GM12865 (cell line): ENCODE results near the gene GSTM3.

Source experiments
- DNase-seq: peaks from one replicate; pipeline ENCODE4 v3.0.0; 2010; ENCODE audit warnings: low read depth
- H3K4me3 ChIP-seq: 2 replicates; pipeline ENCODE4 v1.5.1; 2011; ENCODE audit warnings: mild to moderate bottlenecking, low read depth, low read length, control low read depth
- TF ChIP-seq, protein P1 (sequence below): IDR thresholded peaks from 2 replicates; pipeline ENCODE4 v1.5.1; 2011; ENCODE audit warnings: low read length, control low read depth, low read depth, inconsistent platforms; ENCODE audit not compliant: insufficient read depth; ENCODE audit errors: missing control alignments

The GSTM3 gene

DNA sequence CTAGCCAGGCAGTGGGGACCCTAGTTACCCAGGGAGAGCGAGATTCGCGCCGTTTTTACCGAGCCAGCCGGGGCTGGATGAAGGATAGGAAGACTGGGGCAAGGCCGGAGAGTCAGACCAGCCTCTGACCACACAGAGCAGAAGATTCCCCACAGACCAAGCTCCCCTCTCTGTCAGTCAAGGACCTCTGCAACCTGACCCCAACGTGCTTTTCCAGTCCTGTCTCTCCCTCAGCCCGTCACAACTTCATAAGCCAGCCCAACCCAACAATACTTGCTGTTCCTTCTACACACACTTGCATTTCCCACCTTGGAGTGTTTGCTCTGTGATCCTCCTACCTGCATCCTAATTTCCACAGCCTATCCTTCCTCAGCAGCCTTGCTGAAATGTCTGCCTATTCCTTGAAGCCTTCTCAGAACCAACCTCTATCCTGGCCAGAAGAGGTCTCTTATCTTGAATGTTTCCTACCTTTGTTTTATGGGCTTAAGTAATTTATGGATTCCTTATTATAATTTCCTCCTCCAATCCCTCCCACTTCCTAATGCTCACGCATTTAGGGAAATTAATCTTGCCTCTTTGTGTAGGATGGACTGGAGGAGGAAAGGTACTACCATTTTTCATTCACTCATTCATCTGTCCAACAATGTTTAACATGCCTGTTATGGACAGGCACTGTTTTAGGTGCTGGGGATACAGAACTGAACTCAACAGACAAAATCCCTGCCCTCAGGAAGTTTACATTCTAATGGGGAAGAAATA lies at the start of gene GSTM3:
Gene GSTM3, minus strand, starts transcription at position 424 of the 759 bp plus-strand sequence. CDS start 751 bp downstream, outside the sequence.
- TF ChIP-seq, protein P1, sequence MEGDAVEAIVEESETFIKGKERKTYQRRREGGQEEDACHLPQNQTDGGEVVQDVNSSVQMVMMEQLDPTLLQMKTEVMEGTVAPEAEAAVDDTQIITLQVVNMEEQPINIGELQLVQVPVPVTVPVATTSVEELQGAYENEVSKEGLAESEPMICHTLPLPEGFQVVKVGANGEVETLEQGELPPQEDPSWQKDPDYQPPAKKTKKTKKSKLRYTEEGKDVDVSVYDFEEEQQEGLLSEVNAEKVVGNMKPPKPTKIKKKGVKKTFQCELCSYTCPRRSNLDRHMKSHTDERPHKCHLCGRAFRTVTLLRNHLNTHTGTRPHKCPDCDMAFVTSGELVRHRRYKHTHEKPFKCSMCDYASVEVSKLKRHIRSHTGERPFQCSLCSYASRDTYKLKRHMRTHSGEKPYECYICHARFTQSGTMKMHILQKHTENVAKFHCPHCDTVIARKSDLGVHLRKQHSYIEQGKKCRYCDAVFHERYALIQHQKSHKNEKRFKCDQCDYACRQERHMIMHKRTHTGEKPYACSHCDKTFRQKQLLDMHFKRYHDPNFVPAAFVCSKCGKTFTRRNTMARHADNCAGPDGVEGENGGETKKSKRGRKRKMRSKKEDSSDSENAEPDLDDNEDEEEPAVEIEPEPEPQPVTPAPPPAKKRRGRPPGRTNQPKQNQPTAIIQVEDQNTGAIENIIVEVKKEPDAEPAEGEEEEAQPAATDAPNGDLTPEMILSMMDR = no peak
- H3K4me3 ChIP-seq = peak within 1 kb of the TSS; percentile 54
- DNase-seq = no peak

DNA sequence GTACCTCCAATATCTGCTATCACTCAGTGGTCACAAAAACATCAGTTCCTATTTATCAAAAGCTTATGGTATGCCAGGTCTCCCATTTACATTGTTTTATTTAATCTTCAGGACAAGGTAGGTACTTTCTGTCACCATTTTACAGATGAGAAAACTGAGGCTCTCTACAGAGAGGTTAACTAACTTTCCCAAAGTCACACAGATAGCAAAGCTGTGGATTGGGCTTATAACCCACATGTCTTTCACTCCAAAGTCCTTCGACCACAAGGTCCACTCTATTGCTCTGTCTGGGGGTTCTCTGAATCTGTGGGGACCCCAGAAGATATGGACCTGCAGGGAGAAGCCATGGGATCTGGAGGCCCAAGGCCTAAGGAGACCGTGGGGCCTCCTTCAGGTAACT lies 49.5 kb upstream of the GSTM3 start:
- no peak for DNase-seq
- no peak overlapping the region for H3K4me3 ChIP-seq
- TF ChIP-seq, protein P1 = no peak

DNA sequence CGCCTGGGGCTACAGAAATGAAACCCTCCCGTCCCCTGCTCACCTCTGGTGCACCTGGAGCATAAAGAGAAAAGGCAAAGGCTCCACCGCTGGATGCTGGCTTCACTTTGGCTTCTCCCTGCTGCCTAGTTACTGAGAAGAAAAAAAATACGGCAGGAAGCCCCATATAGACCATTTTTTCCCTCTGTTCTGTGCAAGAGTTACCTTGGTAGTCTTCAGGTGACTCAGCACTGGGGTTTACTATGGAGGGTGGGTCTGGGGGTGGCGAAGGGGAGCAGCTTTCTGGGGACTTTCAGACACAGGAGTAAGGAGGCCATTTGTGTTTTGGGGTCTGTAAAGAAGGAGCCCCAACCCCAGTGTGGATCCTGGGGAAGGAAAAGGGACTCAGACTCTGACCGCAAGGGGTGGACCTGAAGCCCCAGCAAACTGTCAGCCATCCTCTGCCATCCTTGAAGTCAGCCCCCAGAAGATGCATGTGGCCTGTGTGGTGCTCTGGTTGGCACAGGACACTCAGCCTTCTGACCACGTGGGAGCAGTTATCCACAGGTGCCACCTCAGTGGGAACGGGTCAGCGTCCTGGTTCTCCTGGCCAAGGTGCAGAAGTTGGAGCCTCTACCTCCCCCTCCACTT lies 48.8 kb upstream of the GSTM3 start:
- DNase-seq = no peak
- TF ChIP-seq, protein P1 = no peak
- H3K4me3 ChIP-seq = no peak overlapping the region

DNA sequence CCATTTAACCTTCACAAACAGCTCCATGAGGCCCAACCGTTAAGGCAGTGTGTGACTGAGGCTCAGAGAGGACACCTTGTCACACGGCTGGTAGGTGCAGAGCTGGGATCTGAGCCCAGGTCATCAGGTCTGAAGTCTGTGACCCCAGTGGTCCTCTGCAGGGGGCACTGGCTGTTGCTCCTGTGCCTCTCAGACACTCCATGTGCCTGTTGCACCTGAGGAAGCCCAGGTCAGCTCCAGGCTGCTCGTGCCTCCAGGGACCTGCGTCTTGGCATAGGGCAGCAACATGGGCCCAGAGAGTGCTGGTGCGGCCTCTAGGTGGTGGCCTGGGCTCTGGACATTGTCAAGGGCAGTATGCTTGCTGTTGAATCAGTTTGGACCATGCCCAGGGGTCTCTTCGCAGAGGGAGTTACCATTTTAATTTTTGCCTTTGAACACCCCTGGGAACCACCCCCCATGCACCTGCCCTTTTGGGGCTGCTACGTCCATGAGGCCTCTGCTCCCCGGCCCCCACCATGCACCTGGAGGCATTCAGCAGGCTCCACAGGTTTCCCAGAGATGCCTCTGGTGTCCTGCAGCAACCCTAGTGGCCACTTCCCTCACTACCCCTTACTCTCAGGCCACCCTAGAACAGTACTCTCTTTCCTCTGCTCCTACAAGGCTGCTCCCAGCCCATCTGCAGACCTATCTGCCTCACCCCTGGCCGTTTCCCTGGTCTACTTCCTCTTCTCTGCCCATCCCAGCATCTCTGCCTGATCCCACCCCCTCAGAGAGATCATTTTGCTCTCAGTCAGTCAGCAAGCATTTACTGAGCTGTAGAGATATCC lies 48.1 kb upstream of the GSTM3 start:
- TF ChIP-seq, protein P1 = peak; percentile 20
- H3K4me3 ChIP-seq = no peak overlapping the region
- DNase-seq = no peak

DNA sequence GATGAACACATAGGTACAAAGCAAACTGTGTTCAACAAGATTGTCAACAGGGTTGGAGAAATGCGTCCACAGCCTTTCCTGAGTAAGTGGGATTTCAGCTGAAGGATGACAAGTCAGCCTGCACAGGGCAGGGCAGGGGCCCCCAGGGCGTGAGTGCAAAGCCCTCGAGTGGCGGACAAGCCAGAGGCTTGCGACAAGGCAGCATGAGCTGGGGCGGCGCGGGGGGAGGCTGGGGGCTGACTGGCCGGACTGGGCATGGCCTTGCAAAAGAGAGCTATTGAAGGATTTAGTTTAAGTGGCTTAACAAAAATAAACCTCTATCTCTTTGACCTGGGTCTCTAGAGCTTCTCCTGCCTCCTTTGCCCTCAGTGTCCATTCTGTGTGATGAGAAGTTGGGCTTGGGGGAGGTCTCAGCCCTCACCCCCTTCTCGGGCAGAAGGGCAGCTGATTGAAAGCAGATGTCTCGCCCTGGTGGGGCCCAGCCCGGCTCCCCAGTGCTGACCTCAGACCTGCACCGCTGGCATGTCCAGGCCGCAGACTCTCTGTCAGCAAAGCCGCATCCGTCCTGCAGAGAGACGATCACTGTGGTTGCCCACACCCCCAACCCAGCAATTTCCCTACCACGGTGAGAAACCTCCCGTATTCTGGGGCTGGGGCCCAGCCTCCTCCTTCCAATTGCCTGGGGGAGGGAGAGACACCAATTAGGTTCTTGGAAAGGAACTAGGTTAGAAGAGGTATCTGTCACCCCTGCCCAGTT lies 47.2 kb upstream of the GSTM3 start:
- TF ChIP-seq, protein P1 = no peak
- no peak overlapping the region for H3K4me3 ChIP-seq
- DNase-seq = no peak

DNA sequence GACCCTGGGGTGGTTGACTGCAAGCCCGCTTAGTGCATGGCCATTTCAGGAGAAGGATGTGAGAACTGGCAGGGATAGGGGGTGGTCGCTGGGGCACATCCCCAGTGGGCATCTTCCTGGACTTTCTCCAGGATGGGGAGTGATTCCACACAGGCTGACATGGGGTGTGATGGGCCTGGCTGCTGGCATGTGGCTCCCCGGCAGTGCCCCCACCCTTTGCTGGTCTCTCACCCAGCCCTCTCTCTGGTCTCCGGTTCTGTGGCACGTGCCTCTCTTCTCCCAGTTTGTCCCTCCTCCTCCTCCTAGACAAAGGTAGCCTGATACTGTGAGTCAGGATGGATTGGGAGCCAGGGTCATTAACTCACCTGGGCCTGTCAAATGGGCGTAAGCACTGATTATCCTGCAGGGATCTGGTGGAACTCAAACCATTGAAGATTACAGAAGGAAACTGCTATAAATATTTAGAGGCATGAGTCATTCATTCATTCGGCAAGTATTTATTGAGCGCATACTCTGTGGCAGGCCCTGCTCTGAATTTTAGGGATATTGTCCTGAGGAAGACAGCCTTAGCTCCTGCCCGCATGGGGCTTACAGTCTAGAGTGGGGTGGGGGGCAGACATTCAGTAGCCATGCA lies 46.5 kb upstream of the GSTM3 start:
- no peak for DNase-seq
- no peak overlapping the region for H3K4me3 ChIP-seq
- TF ChIP-seq, protein P1 = no peak
